Panc1 (cell line): ENCODE measurements around the gene TARBP1. TPM values are rescaled to one million over a fixed set of nuclear protein-coding genes. Genes with fewer than 3 reads are reported as not detected.

Experiments used
- ATAC-seq: fragments of 200-7000 bp; cut with Tn5 transposase; 2 replicates; pipeline ENCODE4 v1.9.1; 2020; ENCODE audit warnings: mild to moderate bottlenecking, moderate library complexity
- BruUV-seq: library from RNA; stranded (reverse); fragments of 400-500 nt; replicated peaks from 2 replicates; lab custom pipeline; 2021; lab: Mats Ljungman, UMichigan
- CTCF ChIA-PET: fragments of 300-600 bp; sonication (Branson Sonifier 250); formaldehyde crosslinking; loops from one replicate; lab custom pipeline; 2022; ENCODE audit warnings: antibody characterized with exemption; lab: Charles Lee
- POLR2A ChIA-PET: fragments of 300-600 bp; sonication (Branson Sonifier 250); formaldehyde crosslinking; loops from one replicate; lab custom pipeline; 2022; ENCODE audit warnings: antibody characterized with exemption; lab: Charles Lee
- DNase-seq: peaks from one replicate; pipeline ENCODE4 v3.0.0-alpha.2; 2010; ENCODE audit warnings: low read depth, low spot score
- H3K27ac ChIP-seq: 2 replicates; pipeline ENCODE4 v1.5.1; 2011; ENCODE audit warnings: mild to moderate bottlenecking, low read length, inconsistent platforms
- H3K27me3 ChIP-seq: fragments of 200-500 bp; sonication (Bioruptor generic); 2 replicates; pipeline ENCODE4 v1.6.0; 2014; ENCODE audit warnings: low read length, inconsistent platforms; ENCODE audit not compliant: control insufficient read depth, insufficient read depth
- H3K36me3 ChIP-seq: fragments of 200-500 bp; sonication (Bioruptor generic); 2 replicates; pipeline ENCODE4 v1.5.1; 2014; ENCODE audit warnings: inconsistent platforms, mild to moderate bottlenecking, low read length, moderate library complexity; ENCODE audit not compliant: control insufficient read depth, insufficient read depth
- H3K4me1 ChIP-seq: 2 replicates; pipeline ENCODE4 v1.5.1; 2011; ENCODE audit warnings: inconsistent platforms, mild to moderate bottlenecking, low read length, moderate library complexity; ENCODE audit not compliant: control insufficient read depth, insufficient read depth
- H3K4me3 ChIP-seq, 2 experiments: 2 replicates each; pipeline ENCODE4 v1.5.1; 2011 to 2012; ENCODE audit warnings: low read depth in 2 of 2, low read length in 2 of 2, mild to moderate bottlenecking in 2 of 2, inconsistent platforms in 1 of 2, moderate library complexity in 1 of 2
- H3K9me3 ChIP-seq: fragments of 200-500 bp; sonication (Bioruptor generic); 2 replicates; pipeline ENCODE4 v1.5.1; 2014; ENCODE audit warnings: low read depth, mild to moderate bottlenecking, inconsistent platforms, low read length, moderate library complexity; ENCODE audit not compliant: control insufficient read depth, insufficient read depth
- CTCF ChIP-seq: fragments of 450-650 bp; IDR thresholded peaks from 2 replicates; pipeline ENCODE4 v1.5.1; 2017; ENCODE audit warnings: mild to moderate bottlenecking
- POLR2AphosphoS5 ChIP-seq: IDR thresholded peaks from 2 replicates; pipeline ENCODE4 v1.6.1; 2012; ENCODE audit warnings: mild to moderate bottlenecking, low read depth, low read length, moderate library complexity
- REST ChIP-seq, 2 experiments: IDR thresholded peaks; 2 replicates each; pipeline ENCODE4 v1.6.1; 2011 to 2012; ENCODE audit warnings: low read depth in 2 of 2, control low read depth in 1 of 2, low read length in 1 of 2, mild to moderate bottlenecking in 1 of 2, moderate library complexity in 1 of 2; ENCODE audit not compliant: insufficient read depth in 1 of 2
- SIN3A ChIP-seq: IDR thresholded peaks from 2 replicates; pipeline ENCODE4 v1.6.1; 2012; ENCODE audit warnings: low read depth, mild to moderate bottlenecking, low read length, moderate library complexity, borderline replicate concordance; ENCODE audit not compliant: insufficient read depth
- TCF7L2 ChIP-seq: IDR thresholded peaks from 2 replicates; pipeline ENCODE4 v1.6.1; 2011; ENCODE audit warnings: mild to moderate bottlenecking, low read depth, low read length, inconsistent platforms
- in situ Hi-C: cut with HindIII; loops from 2 replicates; pipeline ENCODE4 v1.10.0; 2016; ENCODE audit warnings: low sequenced_read_pairs, low pct_unique_long_range_greater_than_20kb
- intact Hi-C: fragments of 100-400 bp; cut with micrococcal nuclease; formaldehyde crosslinking; loops from one replicate; pipeline ENCODE4 v1.10.0; 2022; ENCODE audit not compliant: unreplicated experiment
- total RNA-seq: library from RNA; stranded (reverse); gene quantifications from one replicate; pipeline ENCODE4 v1.2.1, GENCODE V29; 2021; ENCODE audit not compliant: unreplicated experiment

The TARBP1 gene
- total RNA-seq, 1 experiment from 2014 or later: 45.0 TPM

- no peaks in the 10 kb centered on the region for H3K9me3 ChIP-seq
- POLR2A ChIA-PET: no interaction called here
- H3K4me3 ChIP-seq: no peak overlapping the region
- H3K4me1 ChIP-seq: no peaks in the 10 kb centered on the region
- peaks cover 32% of the 10 kb centered on the region for H3K36me3 ChIP-seq
- DNase-seq (no peak), ATAC-seq (no peak)
- in situ Hi-C loops (no loop called here), intact Hi-C loops (no loop called here)
- no peak for TF ChIP-seq POLR2AphosphoS5
- TF ChIP-seq CTCF: no peak
- no peak for TF ChIP-seq SIN3A
- TF ChIP-seq TCF7L2: no peak
- no peak for TF ChIP-seq REST (IDR thresholded peaks at IDR 0.05; ENCODE audit: insufficient read depth in 1 of 2, low read depth in 2 of 2, low read length in 1 of 2)
- BruUV-seq: no TSS peak
- H3K27me3 ChIP-seq: no peaks in the 10 kb centered on the region
- no peak overlapping the region for H3K27ac ChIP-seq
- CTCF ChIA-PET: interaction anchor here (0.7 kb wide), 1 partner anchor 11 kb away, joined by 3 read pairs; no protein-coding TSS in a partner anchor
Measured at GRCh38 chr1:234388094-234388493, 90.9 kb downstream of the TARBP1 start.

GRCh38 chr1:234386122-234386521, 92.9 kb downstream of the TARBP1 start:
- CTCF ChIA-PET: no interaction called here
- no peak for DNase-seq
- Histone ChIP-seq H3K36me3 (peaks cover 19% of the 10 kb centered on the region), H3K9me3 (no peaks in the 10 kb centered on the region), H3K27ac (no peak overlapping the region), H3K4me3 (no peak overlapping the region), H3K4me1 (no peaks in the 10 kb centered on the region), H3K27me3 (no peaks in the 10 kb centered on the region)
- ATAC-seq: no peak
- in situ Hi-C loops: no loop called here
- POLR2A ChIA-PET: no interaction called here
- no TSS peak for BruUV-seq
- intact Hi-C loops: no loop called here
- TF ChIP-seq CTCF (no peak), SIN3A (no peak), REST (IDR thresholded peaks at IDR 0.05; ENCODE audit: insufficient read depth in 1 of 2, low read depth in 2 of 2, low read length in 1 of 2) (no peak), TCF7L2 (no peak), POLR2AphosphoS5 (no peak)
